ENCODE results near the gene MYOZ3.
A peak's percentile ranks its signal among the peaks of the same experiment; 100 is the strongest.

The MYOZ3 gene

DNA sequence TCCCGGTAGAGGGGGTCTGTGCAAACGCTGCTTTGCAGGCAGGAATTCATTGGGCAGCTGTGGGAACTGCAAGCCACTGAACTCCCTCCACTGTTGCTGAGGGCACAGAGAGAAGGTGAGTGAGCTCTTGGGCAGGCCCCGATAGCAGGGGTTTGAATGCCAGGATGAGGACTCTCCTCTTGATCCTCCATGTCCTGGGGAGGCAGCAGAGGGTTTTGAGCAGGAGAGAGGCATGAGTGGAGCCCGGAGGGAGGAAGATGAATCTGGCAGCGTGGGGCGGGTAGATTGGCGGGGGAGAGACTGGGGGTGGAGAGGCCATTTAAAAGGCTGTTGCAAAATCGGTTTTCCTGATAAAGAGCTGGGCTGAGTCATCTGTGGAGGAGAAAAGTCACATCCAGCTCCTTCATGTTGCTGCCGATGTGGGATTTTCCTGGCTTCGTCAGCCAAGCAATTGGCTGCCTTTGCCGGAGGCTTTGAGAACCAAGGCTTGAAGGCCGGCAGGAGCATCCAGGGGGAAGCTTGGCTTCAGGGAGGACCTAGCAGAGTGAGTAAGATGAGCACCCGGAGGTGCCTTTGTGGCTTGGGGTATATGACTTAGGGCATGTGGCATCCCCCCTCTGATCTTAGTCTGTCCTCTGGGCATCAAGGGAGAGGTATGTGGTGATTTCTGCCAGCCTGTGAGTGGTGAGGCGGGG, 20.6 kb upstream of the MYOZ3 start, which contains the start of gene SYNPO:
Gene SYNPO, plus strand, starts transcription at position 350 of the 695 bp plus-strand sequence. CDS start 7,616 bp downstream, outside the sequence.
- peak; percentile 62 for DNase-seq

GRCh38 chr5:150641006-150641570, 20.0 kb upstream of the MYOZ3 start:
- no peak for DNase-seq
- in situ Hi-C loops (cut with MboI; ENCODE audit: low pct_unique_long_range_greater_than_20kb, low sequenced_read_pairs): no loop called here

More for the DNA sequence above, 20.6 kb upstream of the MYOZ3 start, which contains the start of gene SYNPO:
- in situ Hi-C loops (cut with MboI; ENCODE audit: low pct_unique_long_range_greater_than_20kb, low sequenced_read_pairs): no loop called here

- in situ Hi-C loops (cut with MboI; ENCODE audit: low pct_unique_long_range_greater_than_20kb, low sequenced_read_pairs): no loop called here
Observed at GRCh38 chr5:150641824-150642566, 19.1 kb upstream of the MYOZ3 start.

GRCh38 chr5:150642567-150642927, 18.5 kb upstream of the MYOZ3 start:
- in situ Hi-C loops (cut with MboI; ENCODE audit: low pct_unique_long_range_greater_than_20kb, low sequenced_read_pairs): no loop called here
- DNase-seq: no peak

More at GRCh38 chr5:150641824-150642566, 19.1 kb upstream of the MYOZ3 start:
- DNase-seq: no peak

DNA sequence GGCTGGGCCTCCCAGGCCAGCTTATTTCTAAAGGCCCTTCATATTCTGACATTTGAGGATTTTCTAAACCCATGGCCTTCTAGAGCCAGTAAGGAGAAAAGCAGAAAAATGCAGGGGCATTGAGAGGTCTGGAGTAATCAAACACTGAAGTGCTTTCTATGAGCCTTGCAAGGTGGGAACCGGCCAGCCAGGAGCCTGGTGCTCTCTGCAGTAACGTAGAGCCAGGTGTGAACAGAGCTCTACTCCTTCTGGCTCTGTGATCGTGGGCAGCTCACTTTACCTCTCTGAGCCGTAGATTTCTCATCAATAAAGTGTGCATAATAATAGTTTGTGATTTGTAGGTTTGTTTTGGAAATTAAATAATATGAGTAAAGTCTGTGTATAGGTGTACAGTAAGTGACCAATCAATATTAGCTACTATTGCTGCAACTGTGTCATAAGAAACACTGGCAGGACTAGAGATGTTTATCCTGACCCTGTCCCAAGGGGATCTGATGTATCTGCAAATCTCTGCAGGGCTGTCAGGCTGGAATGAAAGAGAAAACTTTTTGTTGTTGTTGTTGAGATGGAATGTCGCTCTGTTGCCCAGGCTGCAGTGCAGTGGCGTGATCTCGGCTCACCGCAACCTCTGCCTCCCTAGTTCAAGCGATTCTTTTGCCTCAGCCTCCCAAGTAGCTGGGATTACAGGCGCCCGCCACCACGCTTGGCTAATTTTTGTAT, 17.9 kb upstream of the MYOZ3 start:
- in situ Hi-C loops (cut with MboI; ENCODE audit: low pct_unique_long_range_greater_than_20kb, low sequenced_read_pairs): no loop called here
- no peak for DNase-seq

GRCh38 chr5:150644058-150644457, 17.0 kb upstream of the MYOZ3 start:
- DNase-seq: no peak
- in situ Hi-C loops (cut with MboI; ENCODE audit: low pct_unique_long_range_greater_than_20kb, low sequenced_read_pairs): no loop called here

GRCh38 chr5:150644514-150644913, 16.5 kb upstream of the MYOZ3 start:
- DNase-seq: no peak
- in situ Hi-C loops (cut with MboI; ENCODE audit: low pct_unique_long_range_greater_than_20kb, low sequenced_read_pairs): no loop called here

DNA sequence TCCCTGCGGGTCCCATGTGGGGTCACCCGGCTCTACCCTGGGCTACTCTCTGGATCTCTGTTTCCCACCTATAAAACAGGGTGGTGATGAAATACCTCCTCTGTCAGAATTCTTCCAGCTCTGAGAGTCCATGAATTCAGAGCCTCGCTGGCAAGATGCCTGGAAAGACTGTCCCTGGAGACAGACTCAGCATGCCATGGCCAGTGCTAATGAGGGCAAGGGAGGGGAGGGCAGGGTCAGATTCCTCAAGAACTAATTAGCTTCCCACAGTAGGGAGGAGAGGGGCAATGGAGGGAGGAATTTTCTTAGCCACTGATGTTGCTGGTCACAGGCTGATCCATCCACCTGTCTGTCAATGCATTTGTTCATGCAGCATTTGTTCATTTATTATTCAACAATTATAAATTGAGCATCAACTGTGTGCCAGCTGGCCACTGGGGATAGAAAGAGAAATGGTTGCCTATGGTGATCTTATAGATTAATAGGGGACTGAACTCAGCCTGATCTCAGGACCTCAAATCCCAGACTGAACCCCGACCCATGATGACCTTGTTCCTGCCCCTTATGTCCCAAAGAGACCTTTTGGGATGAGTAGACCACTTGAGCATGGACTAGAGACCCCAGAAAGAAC, 15.9 kb upstream of the MYOZ3 start:
- DNase-seq: no peak
- in situ Hi-C loops (cut with MboI; ENCODE audit: low pct_unique_long_range_greater_than_20kb, low sequenced_read_pairs): no loop called here

- in situ Hi-C loops (cut with MboI; ENCODE audit: low pct_unique_long_range_greater_than_20kb, low sequenced_read_pairs): no loop called here
- no peak for DNase-seq
Observed at GRCh38 chr5:150647275-150648251, 13.5 kb upstream of the MYOZ3 start.

DNA sequence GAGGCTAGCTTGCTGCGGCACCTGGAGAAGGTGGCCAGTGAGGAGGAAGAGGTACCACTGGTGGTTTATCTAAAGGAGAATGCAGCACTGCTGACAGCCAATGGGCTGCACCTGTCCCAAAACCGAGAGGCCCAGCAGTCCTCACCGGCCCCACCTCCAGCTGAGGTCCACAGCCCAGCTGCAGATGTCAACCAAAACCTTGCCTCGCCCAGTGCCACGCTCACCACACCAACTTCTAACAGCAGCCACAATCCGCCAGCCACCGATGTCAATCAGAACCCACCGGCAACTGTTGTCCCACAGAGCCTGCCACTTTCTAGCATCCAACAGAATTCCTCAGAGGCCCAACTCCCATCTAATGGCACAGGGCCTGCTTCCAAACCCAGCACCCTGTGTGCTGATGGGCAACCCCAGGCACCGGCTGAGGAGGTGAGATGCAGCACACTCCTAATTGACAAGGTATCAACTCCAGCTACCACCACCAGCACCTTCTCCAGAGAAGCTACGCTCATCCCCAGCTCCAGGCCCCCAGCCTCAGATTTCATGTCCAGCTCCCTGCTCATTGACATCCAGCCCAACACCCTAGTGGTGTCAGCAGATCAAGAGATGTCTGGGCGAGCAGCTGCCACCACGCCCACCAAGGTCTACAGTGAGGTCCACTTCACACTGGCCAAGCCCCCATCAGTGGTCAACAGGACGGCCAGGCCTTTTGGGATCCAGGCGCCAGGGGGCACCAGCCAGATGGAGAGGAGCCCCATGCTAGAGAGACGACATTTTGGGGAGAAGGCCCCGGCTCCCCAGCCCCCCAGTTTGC, 12.6 kb upstream of the MYOZ3 start:
- DNase-seq: no peak
- in situ Hi-C loops (cut with MboI; ENCODE audit: low pct_unique_long_range_greater_than_20kb, low sequenced_read_pairs): no loop called here

- no peak for DNase-seq
- in situ Hi-C loops (cut with MboI; ENCODE audit: low pct_unique_long_range_greater_than_20kb, low sequenced_read_pairs): loop anchor here (10.0 kb wide), 1 partner anchor 85 kb away; no protein-coding TSS in a partner anchor
Observed at GRCh38 chr5:150649108-150650020, 11.7 kb upstream of the MYOZ3 start.

GRCh38 chr5:150650021-150651006, 10.7 kb upstream of the MYOZ3 start:
- DNase-seq: no peak
- in situ Hi-C loops (cut with MboI; ENCODE audit: low pct_unique_long_range_greater_than_20kb, low sequenced_read_pairs): loop anchor here (10.0 kb wide), 1 partner anchor 86 kb away; no protein-coding TSS in a partner anchor

DNA sequence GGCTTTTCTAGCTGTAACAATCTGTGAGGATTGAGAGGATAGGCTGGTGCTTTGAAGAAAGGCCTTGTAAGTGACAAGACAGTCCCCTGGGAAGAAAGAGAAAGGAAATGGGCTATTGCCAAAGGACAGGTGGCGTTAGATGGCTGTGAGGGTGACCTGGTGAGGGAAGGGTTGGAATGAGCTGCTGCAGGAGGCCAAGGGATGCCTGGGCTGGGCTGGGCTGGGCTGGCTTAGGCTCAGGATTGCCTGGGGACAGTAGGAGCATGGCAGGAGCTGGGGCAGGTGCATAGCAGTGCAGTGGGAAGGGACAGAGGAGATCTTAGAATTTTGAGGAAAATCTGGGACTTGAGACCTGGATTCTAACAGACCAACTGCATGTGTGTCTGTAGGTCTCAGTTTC, 9.7 kb upstream of the MYOZ3 start:
- no peak for DNase-seq
- in situ Hi-C loops (cut with MboI; ENCODE audit: low pct_unique_long_range_greater_than_20kb, low sequenced_read_pairs): loop anchor here (10.0 kb wide), 1 partner anchor 87 kb away; no protein-coding TSS in a partner anchor

DNA sequence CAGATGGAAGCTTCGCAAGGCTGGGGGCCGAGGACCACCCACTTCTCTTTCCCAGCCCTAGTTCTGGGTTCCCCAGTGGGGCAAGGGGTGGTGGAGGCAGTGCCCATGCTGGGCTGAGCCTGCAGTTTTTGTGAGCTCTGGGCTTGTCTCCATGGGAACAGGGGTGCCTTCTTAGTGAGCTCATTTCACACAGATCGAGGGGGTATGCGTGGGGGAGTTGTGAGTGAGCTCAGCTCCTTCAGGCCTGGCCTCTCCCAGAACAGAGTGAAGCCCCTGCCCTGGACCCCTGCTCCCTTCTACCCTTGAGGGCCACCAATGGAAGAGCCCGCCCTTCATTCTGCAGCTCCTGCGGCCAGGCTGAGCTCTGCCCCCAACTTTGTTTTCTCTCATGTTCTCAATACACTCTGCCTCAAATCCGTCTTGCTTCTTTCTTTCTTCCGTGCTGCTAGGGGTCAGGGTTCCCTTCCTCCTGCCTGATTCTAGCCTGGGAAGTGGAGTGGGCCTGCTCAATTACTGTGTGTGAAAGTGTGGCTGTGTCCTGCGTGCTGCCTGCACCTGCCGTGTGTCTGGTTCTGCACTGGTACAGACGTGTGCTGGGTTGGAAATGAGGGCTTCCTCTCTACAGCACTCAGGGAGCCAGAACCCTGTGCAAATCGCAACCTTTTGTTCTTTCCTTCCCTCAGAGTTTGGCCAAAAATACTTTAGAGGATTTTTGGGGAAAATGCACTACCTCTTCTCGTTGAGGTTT, 9.0 kb upstream of the MYOZ3 start:
- no peak for DNase-seq
- in situ Hi-C loops (cut with MboI; ENCODE audit: low pct_unique_long_range_greater_than_20kb, low sequenced_read_pairs): loop anchor here (10.0 kb wide), 1 partner anchor 87 kb away; no protein-coding TSS in a partner anchor
